ENCODE data around the gene TCF4. TPM values are rescaled to one million over a fixed set of nuclear protein-coding genes. Genes with fewer than 3 reads are reported as not detected.

Gene TCF4
- 27.5 TPM for total RNA-seq

- Histone ChIP-seq H3K9me3 (ENCODE audit: low read depth, low read length) (no peaks in the 10 kb centered on the region), H3K27me3 (ENCODE audit: insufficient read depth, low read length) (no peaks in the 10 kb centered on the region), H3K4me3 (ENCODE audit: low read length) (peak within 1 kb of the TSS; percentile 59), H3K4me1 (ENCODE audit: insufficient read depth, low read length) (peaks cover 25% of the 10 kb centered on the region)
Measured at GRCh38 chr18:55588111-55588869, at the start of gene TCF4. TSS of gene TCF4 (minus strand) at chr18:55588192. CDS start at chr18:55587116, 1,076 bp downstream.

GRCh38 chr18:55637204-55637603 is 49.2 kb upstream of the TCF4 start:
- no peaks in the 10 kb centered on the region for H3K9me3 ChIP-seq (ENCODE audit: low read depth, low read length)
- H3K4me1 ChIP-seq (ENCODE audit: insufficient read depth, low read length) = peaks cover 4% of the 10 kb centered on the region
- H3K4me3 ChIP-seq (ENCODE audit: low read length) = no peak overlapping the region
- H3K27me3 ChIP-seq (ENCODE audit: insufficient read depth, low read length) = no peaks in the 10 kb centered on the region

GRCh38 chr18:55635439-55635838 is 47.4 kb upstream of the TCF4 start:
- H3K4me1 ChIP-seq (ENCODE audit: insufficient read depth, low read length) = peaks cover 4% of the 10 kb centered on the region
- no peak overlapping the region for H3K4me3 ChIP-seq (ENCODE audit: low read length)
- no peaks in the 10 kb centered on the region for H3K27me3 ChIP-seq (ENCODE audit: insufficient read depth, low read length)
- H3K9me3 ChIP-seq (ENCODE audit: low read depth, low read length) = no peaks in the 10 kb centered on the region

GRCh38 chr18:55634545-55634944 is 46.6 kb upstream of the TCF4 start:
- Histone ChIP-seq H3K4me1 (ENCODE audit: insufficient read depth, low read length) (peaks cover 4% of the 10 kb centered on the region), H3K4me3 (ENCODE audit: low read length) (no peak overlapping the region), H3K27me3 (ENCODE audit: insufficient read depth, low read length) (no peaks in the 10 kb centered on the region), H3K9me3 (ENCODE audit: low read depth, low read length) (no peaks in the 10 kb centered on the region)

GRCh38 chr18:55633032-55633431 is 45.0 kb upstream of the TCF4 start:
- no peak overlapping the region for H3K4me3 ChIP-seq (ENCODE audit: low read length)
- H3K27me3 ChIP-seq (ENCODE audit: insufficient read depth, low read length) = no peaks in the 10 kb centered on the region
- no peaks in the 10 kb centered on the region for H3K9me3 ChIP-seq (ENCODE audit: low read depth, low read length)
- peaks cover 4% of the 10 kb centered on the region for H3K4me1 ChIP-seq (ENCODE audit: insufficient read depth, low read length)

GRCh38 chr18:55629133-55629532 is 41.1 kb upstream of the TCF4 start:
- Histone ChIP-seq H3K4me3 (ENCODE audit: low read length) (no peak overlapping the region), H3K4me1 (ENCODE audit: insufficient read depth, low read length) (no peaks in the 10 kb centered on the region), H3K9me3 (ENCODE audit: low read depth, low read length) (no peaks in the 10 kb centered on the region), H3K27me3 (ENCODE audit: insufficient read depth, low read length) (no peaks in the 10 kb centered on the region)

GRCh38 chr18:55627007-55627406 is 39.0 kb upstream of the TCF4 start:
- no peak overlapping the region for H3K4me3 ChIP-seq (ENCODE audit: low read length)
- H3K9me3 ChIP-seq (ENCODE audit: low read depth, low read length) = no peaks in the 10 kb centered on the region
- no peaks in the 10 kb centered on the region for H3K4me1 ChIP-seq (ENCODE audit: insufficient read depth, low read length)
- no peaks in the 10 kb centered on the region for H3K27me3 ChIP-seq (ENCODE audit: insufficient read depth, low read length)

GRCh38 chr18:55625901-55626300 is 37.9 kb upstream of the TCF4 start:
- no peaks in the 10 kb centered on the region for H3K4me1 ChIP-seq (ENCODE audit: insufficient read depth, low read length)
- no peak overlapping the region for H3K4me3 ChIP-seq (ENCODE audit: low read length)
- H3K27me3 ChIP-seq (ENCODE audit: insufficient read depth, low read length) = no peaks in the 10 kb centered on the region
- H3K9me3 ChIP-seq (ENCODE audit: low read depth, low read length) = no peaks in the 10 kb centered on the region

GRCh38 chr18:55623626-55624025 is 35.6 kb upstream of the TCF4 start:
- Histone ChIP-seq H3K27me3 (ENCODE audit: insufficient read depth, low read length) (no peaks in the 10 kb centered on the region), H3K4me1 (ENCODE audit: insufficient read depth, low read length) (no peaks in the 10 kb centered on the region), H3K9me3 (ENCODE audit: low read depth, low read length) (no peaks in the 10 kb centered on the region)

GRCh38 chr18:55610506-55610905 is 22.5 kb upstream of the TCF4 start:
- H3K27me3 ChIP-seq (ENCODE audit: insufficient read depth, low read length) = no peaks in the 10 kb centered on the region
- no peak overlapping the region for H3K4me3 ChIP-seq (ENCODE audit: low read length)
- H3K4me1 ChIP-seq (ENCODE audit: insufficient read depth, low read length) = no peaks in the 10 kb centered on the region
- no peaks in the 10 kb centered on the region for H3K9me3 ChIP-seq (ENCODE audit: low read depth, low read length)

More at GRCh38 chr18:55623626-55624025, 35.6 kb upstream of the TCF4 start:
- H3K4me3 ChIP-seq (ENCODE audit: low read length) = no peak overlapping the region

- Histone ChIP-seq H3K27me3 (ENCODE audit: insufficient read depth, low read length) (no peaks in the 10 kb centered on the region), H3K4me3 (ENCODE audit: low read length) (no peak overlapping the region), H3K4me1 (ENCODE audit: insufficient read depth, low read length) (no peaks in the 10 kb centered on the region), H3K9me3 (ENCODE audit: low read depth, low read length) (no peaks in the 10 kb centered on the region)
Measured at GRCh38 chr18:55609160-55609825, 21.3 kb upstream of the TCF4 start.

GRCh38 chr18:55608497-55608896 is 20.5 kb upstream of the TCF4 start:
- no peak overlapping the region for H3K4me3 ChIP-seq (ENCODE audit: low read length)
- no peaks in the 10 kb centered on the region for H3K9me3 ChIP-seq (ENCODE audit: low read depth, low read length)
- H3K4me1 ChIP-seq (ENCODE audit: insufficient read depth, low read length) = no peaks in the 10 kb centered on the region
- H3K27me3 ChIP-seq (ENCODE audit: insufficient read depth, low read length) = no peaks in the 10 kb centered on the region

- Histone ChIP-seq H3K4me3 (ENCODE audit: low read length) (no peak overlapping the region), H3K27me3 (ENCODE audit: insufficient read depth, low read length) (no peaks in the 10 kb centered on the region), H3K9me3 (ENCODE audit: low read depth, low read length) (no peaks in the 10 kb centered on the region), H3K4me1 (ENCODE audit: insufficient read depth, low read length) (no peaks in the 10 kb centered on the region)
Measured at GRCh38 chr18:55607773-55608172, 19.8 kb upstream of the TCF4 start.

GRCh38 chr18:55605733-55606338 is 17.8 kb upstream of the TCF4 start:
- no peaks in the 10 kb centered on the region for H3K4me1 ChIP-seq (ENCODE audit: insufficient read depth, low read length)
- no peaks in the 10 kb centered on the region for H3K9me3 ChIP-seq (ENCODE audit: low read depth, low read length)
- H3K4me3 ChIP-seq (ENCODE audit: low read length) = no peak overlapping the region
- no peaks in the 10 kb centered on the region for H3K27me3 ChIP-seq (ENCODE audit: insufficient read depth, low read length)

GRCh38 chr18:55603775-55604174 is 15.8 kb upstream of the TCF4 start:
- Histone ChIP-seq H3K4me1 (ENCODE audit: insufficient read depth, low read length) (no peaks in the 10 kb centered on the region), H3K9me3 (ENCODE audit: low read depth, low read length) (no peaks in the 10 kb centered on the region), H3K27me3 (ENCODE audit: insufficient read depth, low read length) (no peaks in the 10 kb centered on the region), H3K4me3 (ENCODE audit: low read length) (no peak overlapping the region)

Measured in mononuclear cell (primary cell).